GM18499 (cell line): ENCODE results near the gene OXER1.
"Not testable (repeated sequence)": the region's sequence is repeated elsewhere in the genome, so short reads cannot be mapped to it uniquely, and the experiment has no call there.

ENCODE experiments used
- ATAC-seq: cut with Tn5 transposase; IDR thresholded peaks from one replicate; pipeline ENCODE4 v1.9.1; 2021; ENCODE audit warnings: moderate number of reproducible peaks; ENCODE audit not compliant: insufficient read depth, unreplicated experiment

The OXER1 gene

DNA sequence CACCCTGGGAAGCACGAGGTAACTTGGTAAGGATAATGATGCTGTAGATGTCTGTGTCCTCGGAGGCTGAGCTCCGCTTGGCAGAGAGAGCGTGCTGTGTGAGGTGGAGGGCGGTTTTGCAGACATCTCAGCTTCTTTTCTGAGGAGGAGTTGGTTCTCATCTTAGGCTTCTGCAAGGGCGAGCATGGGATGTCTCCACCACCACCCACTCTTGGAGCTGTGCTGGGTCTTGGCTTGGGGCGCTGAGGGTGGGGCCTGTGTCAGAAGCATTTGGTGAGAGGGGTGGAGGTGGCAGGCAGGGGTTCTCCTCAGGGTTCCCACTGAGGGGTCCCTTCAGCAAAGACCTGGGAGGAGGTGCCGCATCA lies 9.2 kb downstream of the OXER1 start:
- ATAC-seq, result no peak

- ATAC-seq, result peak; percentile 60
These were observed 9.7 kb downstream of the OXER1 start for GRCh38 chr2:42754021-42754775.

DNA sequence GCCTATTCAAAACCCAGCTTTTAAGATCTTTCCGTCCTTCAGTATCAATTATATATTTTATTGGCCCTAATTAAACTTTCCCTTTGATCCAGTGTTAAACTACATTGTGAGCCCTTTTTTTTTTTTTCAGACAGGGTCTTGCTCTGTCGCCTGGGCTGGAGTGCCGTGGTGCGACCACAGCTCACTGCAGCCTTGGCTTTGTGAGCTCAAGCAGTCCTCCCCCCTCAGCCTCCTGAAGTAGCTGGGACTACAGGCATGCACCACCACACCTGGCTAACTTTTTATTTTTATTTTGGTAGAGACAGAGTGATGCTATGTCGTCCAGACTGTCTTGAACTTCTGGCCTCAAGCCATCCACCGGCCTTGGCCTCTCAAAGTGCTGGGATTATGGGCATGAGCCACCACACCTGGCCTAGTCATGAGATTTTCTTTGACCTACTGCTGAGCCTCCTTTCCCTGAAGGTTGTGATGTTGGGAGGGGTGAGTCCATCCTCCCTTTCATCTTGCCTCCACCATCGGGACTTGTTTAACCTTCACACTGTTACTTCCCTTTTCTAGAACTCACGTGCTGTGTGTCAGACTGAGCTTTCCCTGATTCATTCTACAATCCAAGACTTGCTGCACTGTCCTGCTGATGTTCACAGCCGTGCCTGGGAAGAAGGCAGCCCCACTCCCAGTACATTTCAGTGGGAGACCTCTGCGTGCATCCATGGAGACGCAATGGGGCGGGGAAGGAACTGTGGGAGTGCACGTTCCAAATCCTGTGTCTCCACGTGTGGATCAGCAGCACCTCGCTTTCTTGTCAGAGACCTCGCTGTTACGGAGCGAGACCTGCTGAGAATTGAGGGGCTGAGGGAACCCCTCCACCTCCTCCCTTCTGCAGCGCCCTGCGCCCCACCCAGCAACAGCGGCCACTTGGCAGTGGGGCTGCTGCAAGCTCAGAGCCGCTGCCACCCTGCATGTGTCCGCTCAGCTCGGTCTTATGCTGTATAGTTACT lies 10.8 kb downstream of the OXER1 start:
- ATAC-seq, result no peak

- peak; percentile 49 for ATAC-seq
These were observed 11.6 kb downstream of the OXER1 start for GRCh38 chr2:42752314-42752713.

DNA sequence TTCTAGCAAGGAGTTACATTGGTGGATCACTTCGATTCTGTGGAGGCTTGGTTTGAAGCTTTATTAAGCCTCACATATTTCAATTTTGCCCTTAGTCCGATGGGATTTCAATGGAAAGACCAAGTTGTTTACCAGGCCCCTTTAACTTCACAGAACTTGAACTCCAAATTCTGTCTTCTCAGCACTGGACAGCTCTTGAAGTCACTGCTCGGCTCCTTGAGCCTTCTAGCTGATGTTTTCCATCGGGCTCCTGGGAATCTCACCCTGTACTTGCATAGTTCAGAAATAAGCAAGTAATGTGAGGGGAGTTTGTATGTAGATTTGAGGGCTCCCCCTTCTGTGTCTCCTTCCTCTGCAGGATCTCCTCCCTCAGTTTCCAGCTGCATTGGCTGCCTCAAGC lies 15.1 kb downstream of the OXER1 start:
- no peak for ATAC-seq

GRCh38 chr2:42747422-42747821 lies 16.5 kb downstream of the OXER1 start:
- ATAC-seq, result no peak

GRCh38 chr2:42744545-42745082 lies 19.3 kb downstream of the OXER1 start:
- no peak for ATAC-seq

- no peak for ATAC-seq
These were observed 20.3 kb downstream of the OXER1 start for GRCh38 chr2:42743659-42743990.

- ATAC-seq, result no peak
These were observed 20.9 kb downstream of the OXER1 start for GRCh38 chr2:42742740-42743658.

DNA sequence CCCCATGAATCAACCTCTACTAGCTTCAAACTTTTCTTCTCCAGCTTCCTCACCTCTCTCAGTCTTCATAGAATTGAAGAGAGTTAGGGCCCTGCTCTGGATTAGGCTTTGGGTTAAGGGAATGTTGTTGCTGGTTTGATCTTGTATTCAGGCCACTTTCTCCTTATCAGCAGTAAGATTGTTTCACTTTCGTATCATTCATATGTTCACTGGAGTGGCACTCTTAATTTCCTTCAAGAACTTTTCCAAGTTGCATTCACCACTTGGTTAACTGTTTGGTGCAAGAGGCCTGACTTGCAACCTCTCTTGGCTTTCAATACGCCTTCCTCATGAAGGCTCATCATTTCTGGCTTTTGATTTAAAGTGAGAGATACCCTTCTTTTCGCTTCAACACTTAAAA lies 22.8 kb downstream of the OXER1 start:
- no peak for ATAC-seq

DNA sequence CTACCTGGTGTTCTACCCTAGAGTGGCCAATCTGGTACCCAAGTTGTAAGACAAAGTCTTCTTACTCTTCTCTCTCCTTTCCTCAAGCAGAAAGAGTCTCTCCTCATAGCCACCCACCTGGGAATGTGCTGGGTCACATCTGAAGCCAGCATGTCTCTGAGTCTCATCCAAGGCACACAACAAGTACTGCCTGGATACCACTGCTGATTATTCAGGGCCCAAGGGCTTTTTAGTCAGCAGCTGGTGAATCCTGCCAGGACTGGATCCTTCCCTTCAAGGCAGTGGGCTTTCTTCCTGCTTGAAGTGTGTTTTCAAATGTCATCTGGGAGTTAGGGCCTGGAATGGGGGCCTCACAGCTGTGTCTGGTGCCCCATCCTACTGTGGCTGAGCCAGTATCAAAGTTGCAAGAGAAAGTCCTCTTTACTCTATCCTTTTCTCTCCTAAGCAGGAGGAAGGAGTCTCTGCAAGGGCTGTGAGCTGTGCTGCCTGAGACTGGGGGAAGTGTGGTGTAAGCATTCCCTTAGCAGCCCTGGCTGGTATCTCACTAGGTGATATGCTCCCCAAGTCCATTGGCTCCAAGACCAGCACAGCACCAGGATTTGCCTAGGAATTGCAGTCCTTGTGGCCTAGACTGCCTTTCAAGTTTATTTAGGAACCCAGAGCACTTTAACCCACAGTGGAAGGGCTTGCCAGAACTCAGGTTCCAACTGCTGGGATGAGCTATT lies 27.2 kb downstream of the OXER1 start:
- no peak for ATAC-seq

DNA sequence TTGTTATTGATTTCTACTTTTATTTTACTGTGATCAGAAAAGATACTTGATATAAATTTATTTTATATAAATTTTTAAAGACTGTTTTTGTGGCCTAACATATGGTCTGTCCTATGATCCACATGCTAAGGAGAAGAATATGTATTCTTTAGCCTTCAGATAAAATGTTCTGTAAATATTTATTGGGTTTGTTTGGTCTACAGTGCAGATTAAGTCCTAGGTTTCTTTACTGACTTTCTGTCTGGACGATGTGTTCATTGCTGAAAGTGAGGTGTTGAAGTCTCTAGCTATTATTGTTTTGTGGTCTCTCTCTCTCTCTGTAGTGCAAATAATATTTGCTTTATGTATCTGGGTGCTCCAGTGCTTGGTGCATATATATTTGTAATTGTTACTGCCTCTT lies 30.1 kb downstream of the OXER1 start:
- ATAC-seq, result no peak

DNA sequence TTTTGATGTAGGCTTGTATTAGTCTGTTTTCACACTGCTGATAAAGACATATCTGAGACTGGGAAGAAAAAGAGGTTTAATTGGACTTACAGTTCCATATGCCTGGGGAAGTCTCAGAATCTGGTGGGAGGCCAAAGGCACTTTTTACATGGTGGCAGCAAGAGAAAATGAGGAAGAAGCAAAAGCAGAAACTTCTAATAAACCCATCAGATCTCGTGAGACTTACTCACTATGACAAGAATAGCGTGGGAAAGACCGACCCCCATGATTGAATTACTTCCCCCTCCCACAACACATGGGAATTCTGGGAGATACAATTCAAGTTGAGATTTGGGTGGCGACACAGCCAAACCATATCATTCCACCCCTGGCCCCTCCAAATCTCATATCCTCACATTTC lies 32.6 kb downstream of the OXER1 start:
- not testable (repeated sequence) for ATAC-seq

DNA sequence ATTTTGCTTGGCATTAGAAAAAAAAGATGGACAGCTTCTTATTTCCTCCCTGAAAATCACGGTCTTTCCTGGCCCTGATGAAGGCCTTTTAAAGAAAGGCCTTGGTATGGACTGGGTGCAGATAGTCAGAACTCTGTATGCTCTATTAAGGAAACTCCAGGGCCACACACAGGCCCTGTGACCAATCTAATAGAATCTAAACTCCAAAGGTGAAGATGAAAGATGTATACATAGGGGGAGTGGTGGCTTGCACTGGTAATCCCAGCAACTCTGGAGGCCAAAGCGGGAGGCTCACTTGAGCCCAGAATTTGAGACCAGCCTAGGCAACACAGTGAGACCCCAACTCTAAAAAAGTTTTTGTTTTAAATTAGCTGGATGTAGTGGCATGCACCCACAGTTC lies 37.3 kb downstream of the OXER1 start:
- no peak for ATAC-seq

GRCh38 chr2:42725657-42726056 lies 38.3 kb downstream of the OXER1 start:
- ATAC-seq, result no peak

- ATAC-seq, result no peak
These were observed 39.0 kb downstream of the OXER1 start for GRCh38 chr2:42724886-42725285.

GRCh38 chr2:42723465-42723864 lies 40.5 kb downstream of the OXER1 start:
- ATAC-seq, result no peak

GRCh38 chr2:42722320-42723190 lies 41.4 kb downstream of the OXER1 start:
- peak; percentile 98 for ATAC-seq

- ATAC-seq, result no peak
These were observed 42.0 kb downstream of the OXER1 start for GRCh38 chr2:42721898-42722297.
